GM12878 (cell line): Measurements from ENCODE around the gene POLR2L. TPM values are rescaled to one million over a fixed set of nuclear protein-coding genes. Genes with fewer than 3 reads are reported as not detected.

ENCODE experiments used
- ATAC-seq: fragments of 200-7000 bp; cut with Tn5 transposase; 3 replicates; pipeline ENCODE4 v1.9.1; 2020; ENCODE audit warnings: mild to moderate bottlenecking, moderate library complexity
- BruUV-seq: library from RNA; stranded (reverse); fragments of 400-500 nt; replicated peaks from 2 replicates; lab custom pipeline; 2021; lab: Mats Ljungman, UMichigan
- CTCF ChIA-PET: fragments of 300-600 bp; sonication (Branson Sonifier 250); formaldehyde crosslinking; extraction: SDS; loops from one replicate; lab custom pipeline; 2021; ENCODE audit warnings: inconsistent platforms; lab: Yijun Ruan, JAX
- POLR2A ChIA-PET: fragments of 350-600 bp; formaldehyde crosslinking; extraction: SDS; loops from one replicate; lab custom pipeline; 2021; ENCODE audit warnings: inconsistent platforms; lab: Charles Lee
- RAD21 ChIA-PET: fragments of 300-600 bp; sonication (Branson Sonifier 250); formaldehyde crosslinking; loops from one replicate; lab custom pipeline; 2023; ENCODE audit warnings: antibody characterized with exemption; ENCODE audit not compliant: unreplicated experiment; lab: Charles Lee
- SMC1A ChIA-PET: fragments of 300-600 bp; sonication (Branson Sonifier 250); formaldehyde crosslinking; loops from one replicate; lab custom pipeline; 2023; ENCODE audit not compliant: unreplicated experiment, uncharacterized antibody; lab: Charles Lee
- DNase-seq: peaks from one replicate; pipeline ENCODE4 v3.0.0-alpha.2; 2011; ENCODE audit warnings: low read depth, low spot score
- FAIRE-seq: peaks from 3 replicates; lab custom pipeline; 2011; peaks lifted over from hg19 to GRCh38; lab: Jason Lieb, UNC
- H2AFZ ChIP-seq: 2 replicates; pipeline ENCODE4 v1.6.0; 2011; ENCODE audit warnings: low read depth, low read length, control low read depth; ENCODE audit not compliant: control insufficient read depth
- H3K27ac ChIP-seq: 2 replicates; pipeline ENCODE4 v1.5.1; 2011; ENCODE audit warnings: control low read depth; ENCODE audit not compliant: control insufficient read depth, insufficient read depth
- H3K27me3 ChIP-seq, 2 experiments: replicated peaks in 1 of 2; 2 replicates each; pipeline versions ENCODE4 v1.6.0 to v1.6.1; 2011; ENCODE audit warnings: low read length in 1 of 2; ENCODE audit not compliant: control insufficient read depth in 2 of 2, insufficient read depth in 2 of 2
- H3K36me3 ChIP-seq, 2 experiments: 2 replicates each; pipeline ENCODE4 v1.5.1; 2011; ENCODE audit warnings: low read length in 1 of 2; ENCODE audit not compliant: control insufficient read depth in 2 of 2, insufficient read depth in 2 of 2
- H3K4me1 ChIP-seq: 2 replicates; pipeline ENCODE4 v1.6.1; 2011; ENCODE audit warnings: mild to moderate bottlenecking, low read length, moderate library complexity, mixed read lengths; ENCODE audit not compliant: control insufficient read depth, insufficient read depth
- H3K4me2 ChIP-seq: 2 replicates; pipeline ENCODE4 v1.6.0; 2011; ENCODE audit warnings: control low read depth; ENCODE audit not compliant: control insufficient read depth, insufficient read depth
- H3K4me3 ChIP-seq: fragments of 200-600 bp; sonication (generic); 2 replicates; pipeline ENCODE4 v1.5.1; 2016
- H3K79me2 ChIP-seq: 2 replicates; pipeline ENCODE4 v1.6.0; 2011; ENCODE audit warnings: low read length; ENCODE audit not compliant: control insufficient read depth, insufficient read depth
- H3K9ac ChIP-seq: 2 replicates; pipeline ENCODE4 v1.8.0; 2011; ENCODE audit warnings: low read length, control low read depth, mixed read lengths; ENCODE audit not compliant: control insufficient read depth, insufficient read depth
- H3K9me3 ChIP-seq: replicated peaks from 3 replicates; pipeline ENCODE4 v1.5.1; 2011; ENCODE audit warnings: mild to moderate bottlenecking, low read length; ENCODE audit not compliant: control insufficient read depth, insufficient read depth
- H4K20me1 ChIP-seq: 2 replicates; pipeline ENCODE4 v1.6.0; 2011; ENCODE audit not compliant: control insufficient read depth, insufficient read depth
- BCLAF1 ChIP-seq: fragments of 450-650 bp; IDR thresholded peaks from 2 replicates; pipeline ENCODE4 v1.6.1; 2017; ENCODE audit warnings: antibody characterized with exemption, mild to moderate bottlenecking, moderate library complexity
- HDAC2 ChIP-seq: fragments of 200-600 bp; sonication (generic); IDR thresholded peaks from 2 replicates; pipeline ENCODE4 v1.6.1; 2017
- HDAC6 ChIP-seq: fragments of 200-600 bp; sonication (generic); IDR thresholded peaks from one replicate; pipeline ENCODE4 v1.8.0; 2017; ENCODE audit warnings: antibody characterized with exemption; ENCODE audit not compliant: unreplicated experiment
- LARP7 ChIP-seq: fragments of 450-650 bp; IDR thresholded peaks from 2 replicates; pipeline ENCODE4 v1.6.1; 2017; ENCODE audit warnings: mild to moderate bottlenecking
- MEF2B ChIP-seq: fragments of 450-650 bp; IDR thresholded peaks from 2 replicates; pipeline ENCODE4 v1.6.1; 2018; ENCODE audit warnings: mild to moderate bottlenecking, moderate library complexity; ENCODE audit not compliant: partially characterized antibody, poor library complexity, severe bottlenecking
- MXI1 ChIP-seq: fragments of 150-350 bp; IDR thresholded peaks from 2 replicates; pipeline ENCODE4 v1.6.1; 2011; ENCODE audit warnings: low read depth, mild to moderate bottlenecking, inconsistent platforms, low read length, improper control_type of control experiment
- POLR2A ChIP-seq: IDR thresholded peaks from 2 replicates; pipeline ENCODE4 v1.6.1; 2011; ENCODE audit warnings: low read depth, mild to moderate bottlenecking, low read length
- RBBP5 ChIP-seq: fragments of 200-600 bp; sonication (generic); conservative IDR thresholded peaks from 2 replicates; pipeline ENCODE4 v1.6.1; 2016
- RELA ChIP-seq: fragments of 450-650 bp; IDR thresholded peaks from 2 replicates; pipeline ENCODE4 v1.8.0; 2014; ENCODE audit warnings: borderline replicate concordance; ENCODE audit not compliant: partially characterized antibody
- REST ChIP-seq: IDR thresholded peaks from 2 replicates; pipeline ENCODE4 v1.6.1; 2012; ENCODE audit warnings: mild to moderate bottlenecking, low read depth, low read length
- STAT3 ChIP-seq: IDR thresholded peaks from 2 replicates; pipeline ENCODE4 v1.6.1; 2011; ENCODE audit warnings: low read depth, low read length, improper control_type of control experiment
- YBX1 ChIP-seq: fragments of 450-650 bp; IDR thresholded peaks from 2 replicates; pipeline ENCODE4 v1.6.1; 2016; ENCODE audit warnings: antibody characterized with exemption
- ZBTB40 ChIP-seq: fragments of 450-650 bp; IDR thresholded peaks from 2 replicates; pipeline ENCODE4 v1.6.1; 2016; ENCODE audit warnings: mild to moderate bottlenecking, moderate library complexity, borderline replicate concordance
- WGBS: methylation state at CpG from one replicate; pipeline ENCODE4 v1.1.6; 2016; ENCODE audit warnings: low lambda C conversion rate; ENCODE audit not compliant: insufficient replicate concordance, insufficient coverage; ENCODE audit errors: missing lambda C conversion rate; 5-methylcytosine and 5-hydroxymethylcytosine counted together
- in situ Hi-C: fragments of 300-500 bp; cut with MboI; formaldehyde crosslinking; loops from 9 replicates; pipeline ENCODE4 v1.14.3; 2018; ENCODE audit warnings: mixed read lengths
- intact Hi-C: fragments of 100-400 bp; cut with micrococcal nuclease; formaldehyde crosslinking; loops from one replicate; pipeline ENCODE4 v1.14.2; 2022; ENCODE audit not compliant: unreplicated experiment
- polyA plus RNA-seq, 11 experiments: library from polyadenylated mRNA; depleted of rRNA in 4 of 11; unstranded in 6 of 11; stranded (reverse) in 5 of 11; fragments of >200 nt; fragmentation: Nextera tagmentation in 4 of 11; fragmentation: Illumina TruSeq in 1 of 11; extraction: Ambion mirVana in 4 of 11; extraction: Trizol in 1 of 11; gene quantifications; 1 replicate in 1 of 11; 2 replicates in 10 of 11; pipeline versions ENCODE4 v1.2.1 to v1.2.3, GENCODE V29; 2011 to 2016; ENCODE audit warnings: inconsistent platforms in 2 of 11, missing spikeins in 2 of 11, low read depth in 1 of 11
- total RNA-seq, 4 experiments: library from RNA; depleted of rRNA in 3 of 4; stranded (reverse); fragments of >200 nt in 3 of 4; fragmentation: Illumina TruSeq in 1 of 4; extraction: Trizol in 1 of 4; gene quantifications; 2 replicates each; pipeline versions ENCODE4 v1.2.1 to v1.2.3, GENCODE V29; 2013 to 2021

Gene POLR2L
- total and polyA plus RNA-seq, 10 of the 15 experiments (the other 5 are each of a cell fraction or from before 2014, with no cell fraction given) = 23.1 to 497 (median 125) TPM

GRCh38 chr11:883527-883926 is 41.2 kb upstream of the POLR2L start:
- no TSS peak for BruUV-seq
- H2AFZ ChIP-seq = no peak overlapping the region
- DNase-seq (no peak), FAIRE-seq (no peak), ATAC-seq (no peak)
- H3K79me2 ChIP-seq = no peaks in the 10 kb centered on the region
- H3K9ac ChIP-seq = no peak overlapping the region
- no peaks in the 10 kb centered on the region for H4K20me1 ChIP-seq
- ChIA-PET SMC1A (no interaction called here), RAD21 (no interaction called here), POLR2A (no interaction called here), CTCF (no interaction called here)
- peaks cover 0 to 7% of the 10 kb centered on the region in 2 experiments; a peak in 3 of 4 replicates for H3K36me3 ChIP-seq
- 72% methylated on average over 10 of the region's 10 CpGs for WGBS
- H3K4me1 ChIP-seq = no peaks in the 10 kb centered on the region
- H3K9me3 ChIP-seq = no peaks in the 10 kb centered on the region
- in situ Hi-C loops = no loop called here
- intact Hi-C loops = no loop called here
- no peaks in the 10 kb centered on the region for H3K27me3 ChIP-seq
- H3K27ac ChIP-seq = no peak overlapping the region
- H3K4me3 ChIP-seq = no peak overlapping the region
- H3K4me2 ChIP-seq = no peak overlapping the region
- TF ChIP-seq ZBTB40 = no peak
- no peak for TF ChIP-seq MEF2B
- no peak for TF ChIP-seq BCLAF1
- TF ChIP-seq RBBP5 = no peak
- no peak for TF ChIP-seq LARP7
- TF ChIP-seq HDAC6 = no peak
- no peak for TF ChIP-seq REST
- TF ChIP-seq STAT3 = no peak
- no peak for TF ChIP-seq RELA
- no peak for TF ChIP-seq HDAC2
- TF ChIP-seq POLR2A = no peak
- no peak for TF ChIP-seq MXI1
- no peak for TF ChIP-seq YBX1
